SK-N-SH (cell line): ENCODE measurements around the gene COL25A1. TPM values are rescaled to one million over a fixed set of nuclear protein-coding genes. Genes with fewer than 3 reads are reported as not detected.

ENCODE experiments used
- CTCF ChIA-PET: fragments of 300-600, 350-600 bp; formaldehyde crosslinking; extraction: SDS; loops from one replicate; lab custom pipeline; 2021; lab: Yijun Ruan, JAX
- POLR2A ChIA-PET: fragments of 350-600 bp; sonication (Branson Sonifier 250); formaldehyde crosslinking; extraction: SDS; loops from one replicate; lab custom pipeline; 2020; ENCODE audit warnings: antibody characterized with exemption, inconsistent platforms; lab: Yijun Ruan, JAX
- DNase-seq: peaks from one replicate; pipeline ENCODE4 v3.0.0; 2012
- H2AFZ ChIP-seq: fragments of 200-600 bp; sonication (generic); 2 replicates; pipeline ENCODE4 v1.8.1; 2016; ENCODE audit warnings: antibody characterized with exemption, mild to moderate bottlenecking, low read depth
- H3F3A ChIP-seq: fragments of 200-600 bp; sonication (generic); replicated peaks from 2 replicates; pipeline ENCODE3; 2016; ENCODE audit warnings: antibody characterized with exemption, mild to moderate bottlenecking; ENCODE audit not compliant: insufficient read depth
- H3K27ac ChIP-seq, 2 experiments: fragments of 200-500 bp in 1 of 2; fragments of 200-600 bp in 1 of 2; sonication (Bioruptor generic) in 1 of 2; sonication (generic), shearing (Covaris generic) in 1 of 2; 2 replicates each; pipeline versions ENCODE4 v1.5.1 to v1.6.1; 2014 to 2016; ENCODE audit warnings: low read depth in 2 of 2, inconsistent platforms in 1 of 2, low read length in 1 of 2, mild to moderate bottlenecking in 1 of 2, mixed read lengths in 1 of 2
- H3K27me3 ChIP-seq: fragments of 200-600 bp; sonication (generic), shearing (Covaris generic); 2 replicates; pipeline ENCODE4 v1.6.1; 2016; ENCODE audit warnings: mixed run types; ENCODE audit not compliant: insufficient read depth
- H3K36me3 ChIP-seq, 2 experiments: fragments of 200-500 bp in 1 of 2; fragments of 200-600 bp in 1 of 2; sonication (Bioruptor generic) in 1 of 2; sonication (generic) in 1 of 2; replicated peaks in 1 of 2; 2 replicates each; pipeline versions ENCODE3 to v1.5.1; 2014 to 2016; ENCODE audit warnings: low read length in 1 of 2, mild to moderate bottlenecking in 1 of 2; ENCODE audit not compliant: insufficient read depth in 2 of 2, control insufficient read depth in 1 of 2
- H3K4me1 ChIP-seq, 2 experiments: fragments of 200-500 bp in 1 of 2; fragments of 200-600 bp in 1 of 2; sonication (Bioruptor generic) in 1 of 2; sonication (generic), shearing (Covaris generic) in 1 of 2; 2 replicates each; pipeline versions ENCODE4 v1.5.1 to v1.6.1; 2014 to 2016; ENCODE audit warnings: low read depth in 1 of 2, low read length in 1 of 2, mixed run types in 1 of 2; ENCODE audit not compliant: insufficient read depth in 2 of 2, control insufficient read depth in 1 of 2
- H3K4me2 ChIP-seq: fragments of 200-600 bp; sonication (generic), shearing (Covaris generic); 2 replicates; pipeline ENCODE4 v1.6.1; 2017; ENCODE audit warnings: mixed run types
- H3K4me3 ChIP-seq, 2 experiments: fragments of 200-500 bp in 1 of 2; fragments of 200-600 bp in 1 of 2; sonication (Bioruptor generic) in 1 of 2; sonication (generic), shearing (Covaris generic) in 1 of 2; 2 replicates each; pipeline versions ENCODE4 v1.5.1 to v1.8.1; 2014 to 2016; ENCODE audit warnings: low read depth in 2 of 2, inconsistent platforms in 1 of 2, low read length in 1 of 2, mild to moderate bottlenecking in 1 of 2, mixed read lengths in 1 of 2, moderate library complexity in 1 of 2
- H3K79me2 ChIP-seq: fragments of 200-600 bp; sonication (generic); 2 replicates; pipeline ENCODE4 v1.8.1; 2017; ENCODE audit warnings: mild to moderate bottlenecking; ENCODE audit not compliant: insufficient read depth
- H3K9ac ChIP-seq: fragments of 200-600 bp; sonication (generic); 2 replicates; pipeline ENCODE4 v1.6.1; 2017; ENCODE audit warnings: mixed run types
- H3K9me2 ChIP-seq: fragments of 200-600 bp; sonication (generic); 2 replicates; pipeline ENCODE4 v1.6.1; 2017; ENCODE audit warnings: mixed run types
- H3K9me3 ChIP-seq: fragments of 200-600 bp; sonication (generic); 2 replicates; pipeline ENCODE4 v1.6.1; 2017; ENCODE audit warnings: mixed run types, mild to moderate bottlenecking, moderate library complexity
- H4K20me1 ChIP-seq: fragments of 200-600 bp; sonication (generic); 2 replicates; pipeline ENCODE4 v1.6.1; 2017; ENCODE audit warnings: mild to moderate bottlenecking, mixed run types; ENCODE audit not compliant: insufficient read depth
- ELF1 ChIP-seq: IDR thresholded peaks from 2 replicates; pipeline ENCODE4 v1.4.0; 2012
- FOSL2 ChIP-seq: IDR thresholded peaks from 2 replicates; pipeline ENCODE4 v1.4.0; 2012; ENCODE audit warnings: low read depth, mild to moderate bottlenecking, moderate library complexity, borderline replicate concordance
- FOXM1 ChIP-seq: IDR thresholded peaks from 2 replicates; pipeline ENCODE4 v1.4.0; 2012; ENCODE audit warnings: low read depth, mild to moderate bottlenecking
- GABPA ChIP-seq: IDR thresholded peaks from 2 replicates; pipeline ENCODE4 v1.4.0; 2012; ENCODE audit warnings: low read depth, mild to moderate bottlenecking
- GATA2 ChIP-seq: sonication (generic); formaldehyde crosslinking; IDR thresholded peaks from 2 replicates; pipeline ENCODE4 v1.5.0; 2020; ENCODE audit warnings: mild to moderate bottlenecking, missing genetic modification reagents
- MAX ChIP-seq: IDR thresholded peaks from 2 replicates; pipeline ENCODE4 v1.4.0; 2012; ENCODE audit warnings: low read depth
- POLR2AphosphoS5 ChIP-seq: IDR thresholded peaks from 2 replicates; pipeline ENCODE4 v1.6.1; 2012; ENCODE audit warnings: low read depth, low read length
- RCOR1 ChIP-seq: fragments of 150-350 bp; IDR thresholded peaks from 2 replicates; pipeline ENCODE4 v1.6.1; 2017; ENCODE audit warnings: antibody characterized with exemption, low read length
- REST ChIP-seq: IDR thresholded peaks from 2 replicates; pipeline ENCODE4 v1.6.1; 2012; ENCODE audit warnings: mild to moderate bottlenecking, low read depth, low read length, moderate library complexity
- RFX5 ChIP-seq: IDR thresholded peaks from 2 replicates; pipeline ENCODE4 v1.6.1; 2012; ENCODE audit warnings: mild to moderate bottlenecking, improper control_type of control experiment, low read length
- TAF1 ChIP-seq: IDR thresholded peaks from 2 replicates; pipeline ENCODE4 v1.6.1; 2012; ENCODE audit warnings: low read depth, mild to moderate bottlenecking, low read length, moderate library complexity, borderline replicate concordance
- TCF12 ChIP-seq: IDR thresholded peaks from 2 replicates; pipeline ENCODE4 v1.4.0; 2012
- USF2 ChIP-seq: fragments of 150-350 bp; IDR thresholded peaks from 2 replicates; pipeline ENCODE4 v1.6.1; 2017; ENCODE audit warnings: antibody characterized with exemption, low read length, low read depth, borderline replicate concordance
- YY1 ChIP-seq: IDR thresholded peaks from 2 replicates; pipeline ENCODE4 v1.4.0; 2012; ENCODE audit warnings: low read depth, mild to moderate bottlenecking
- WGBS: methylation state at CpG from one replicate; pipeline ENCODE4 v1.1.6; 2017; ENCODE audit warnings: low lambda C conversion rate; 5-methylcytosine and 5-hydroxymethylcytosine counted together
- polyA plus RNA-seq, 3 experiments: library from polyadenylated mRNA; depleted of rRNA; stranded (reverse); fragments of >200 nt; gene quantifications; 2 replicates each; pipeline ENCODE4 v1.2.3, GENCODE V29; 2012
- TF ChIP-seq, protein P1 (sequence below): IDR thresholded peaks from 2 replicates; pipeline ENCODE4; 2012

Gene COL25A1
- polyA plus RNA-seq, 1 of the 3 experiments (the other 2 are of a cell fraction): not detected

GRCh38 chr4:108766058-108766457, 536.4 kb downstream of the COL25A1 start:
- WGBS: 5% methylated on average over 3 of the region's 3 CpGs
- no peak overlapping the region for H3K9ac ChIP-seq
- POLR2A ChIA-PET: no interaction called here

More at GRCh38 chr4:108766058-108766457, 536.4 kb downstream of the COL25A1 start:
- no peak overlapping the region for H3K4me2 ChIP-seq
- no peaks in the 10 kb centered on the region for H3K9me3 ChIP-seq
- no peaks in the 10 kb centered on the region for H3K79me2 ChIP-seq
- H3K4me1 ChIP-seq: peaks cover 5 to 9% of the 10 kb centered on the region in 2 experiments; a peak in 2 of 4 replicates
- no peaks in the 10 kb centered on the region for H4K20me1 ChIP-seq
- H3K9me2 ChIP-seq: no peaks in the 10 kb centered on the region
- no peak for DNase-seq
- H3K27me3 ChIP-seq: peaks cover 44% of the 10 kb centered on the region
- H3F3A ChIP-seq: no peaks in the 10 kb centered on the region
- H3K4me3 ChIP-seq: no peak overlapping the region
- TF ChIP-seq USF2: no peak
- no peak for TF ChIP-seq RCOR1
- TF ChIP-seq, protein P1, sequence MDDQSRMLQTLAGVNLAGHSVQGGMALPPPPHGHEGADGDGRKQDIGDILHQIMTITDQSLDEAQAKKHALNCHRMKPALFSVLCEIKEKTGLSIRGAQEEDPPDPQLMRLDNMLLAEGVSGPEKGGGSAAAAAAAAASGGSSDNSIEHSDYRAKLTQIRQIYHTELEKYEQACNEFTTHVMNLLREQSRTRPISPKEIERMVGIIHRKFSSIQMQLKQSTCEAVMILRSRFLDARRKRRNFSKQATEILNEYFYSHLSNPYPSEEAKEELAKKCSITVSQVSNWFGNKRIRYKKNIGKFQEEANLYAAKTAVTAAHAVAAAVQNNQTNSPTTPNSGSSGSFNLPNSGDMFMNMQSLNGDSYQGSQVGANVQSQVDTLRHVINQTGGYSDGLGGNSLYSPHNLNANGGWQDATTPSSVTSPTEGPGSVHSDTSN: no peak
- no peak for TF ChIP-seq ELF1
- TF ChIP-seq FOSL2: no peak
- no peak for TF ChIP-seq GATA2
- no peak for TF ChIP-seq GABPA
- no peak for TF ChIP-seq REST
- no peak for TF ChIP-seq FOXM1
- no peak for TF ChIP-seq TCF12
- no peak for TF ChIP-seq YY1
- no peak for TF ChIP-seq TAF1
- no peak for TF ChIP-seq RFX5
- TF ChIP-seq POLR2AphosphoS5: no peak
- no peak for TF ChIP-seq MAX
- no peaks in the 10 kb centered on the region for H3K36me3 ChIP-seq
- H3K27ac ChIP-seq: no peak overlapping the region
- H2AFZ ChIP-seq: no peak overlapping the region
- CTCF ChIA-PET: no interaction called here
